Stomach (tissue), 9 donors: ENCODE data around the gene EPHB1. TPM values are rescaled to one million over a fixed set of nuclear protein-coding genes. Genes with fewer than 3 reads are reported as not detected.

Experiments
- DNase-seq, 2 donors: peaks; one replicate each; pipeline versions ENCODE4 v3.0.0 to v3.0.0-alpha.2; 2013 to 2019
- H3K27ac ChIP-seq, 5 donors: fragments of 200-600 bp in 4 of 5; sonication (generic) in 4 of 5; one replicate each; pipeline ENCODE4 v1.5.1; 2013 to 2019; ENCODE audit warnings: mild to moderate bottlenecking in 1 of 5, moderate library complexity in 1 of 5
- H3K27me3 ChIP-seq, 3 donors: fragments of 200-600 bp; sonication (generic); one replicate each; pipeline ENCODE4 v1.5.1; 2017 to 2019; ENCODE audit warnings: mixed run types in 1 of 3
- H3K36me3 ChIP-seq, 4 donors: fragments of 200-600 bp; sonication (generic); 1 replicate in 3 of 4; 2 replicates in 1 of 4; pipeline ENCODE4 v1.5.1; 2016 to 2019
- H3K4me1 ChIP-seq, 4 donors: fragments of 200-600 bp; sonication (generic); one replicate each; pipeline ENCODE4 v1.5.1; 2016 to 2019
- H3K4me3 ChIP-seq, 4 donors: fragments of 200-600 bp; sonication (generic) in 3 of 4; one replicate each; pipeline ENCODE4 v1.5.1; 2016 to 2019; ENCODE audit warnings: mild to moderate bottlenecking in 1 of 4
- H3K9me3 ChIP-seq, 4 donors: fragments of 200-600 bp; sonication (generic); one replicate each; pipeline ENCODE4 v1.5.1; 2016 to 2019
- CTCF ChIP-seq, 7 experiments: fragments of 450-650 bp in 4 of 7; fragments of 200-600 bp in 3 of 7; sonication (generic) in 3 of 7; IDR thresholded peaks; one replicate each; pipeline ENCODE4 v1.5.1; 2016 to 2019; ENCODE audit warnings: antibody characterized with exemption in 7 of 7, control low read depth in 2 of 7, mild to moderate bottlenecking in 1 of 7
- EP300 ChIP-seq: sonication (generic); formaldehyde crosslinking; IDR thresholded peaks from one replicate; pipeline ENCODE4 v1.6.1; 2017; ENCODE audit warnings: antibody characterized with exemption
- POLR2A ChIP-seq, 4 donors: fragments of 450-650 bp; IDR thresholded peaks; one replicate each; pipeline ENCODE4 v1.6.1; 2016; ENCODE audit warnings: antibody characterized with exemption in 4 of 4, control low read depth in 2 of 4, mild to moderate bottlenecking in 1 of 4, moderate library complexity in 1 of 4
- POLR2AphosphoS5 ChIP-seq, 3 donors: sonication (generic); formaldehyde crosslinking; IDR thresholded peaks; one replicate each; pipeline ENCODE4 v1.6.1; 2016; ENCODE audit warnings: antibody characterized with exemption in 3 of 3
- WGBS, 5 donors: extraction: QIAGEN DNeasy Blood & Tissue Kit in 3 of 5; methylation state at CpG; one replicate each; pipeline versions ENCODE4 v1.1.5 to v1.1.7; 2013 to 2018; 5-methylcytosine and 5-hydroxymethylcytosine counted together
- intact Hi-C: fragments of 100-400 bp; cut with DNase I; formaldehyde crosslinking; loops from one replicate; pipeline ENCODE4 v1.15.1; 2023; ENCODE audit warnings: low total_unique reads
- polyA plus RNA-seq, 3 donors: library from polyadenylated mRNA; stranded (reverse); fragments of 200-250 nt; gene quantifications; one replicate each; pipeline ENCODE4 v1.2.3, GENCODE V29; 2013
- total RNA-seq, 5 donors: library from RNA; depleted of rRNA; stranded (reverse); fragments of >200 nt; gene quantifications; one replicate each; pipeline versions ENCODE4 v1.1.0 to v1.2.3, GENCODE V29; 2014 to 2016
- donor health status: healthy with polysubstance abuse.
- donor health status: Bipolar disorder and iron deficiency.
- donor health status: healthy.

Gene EPHB1
- total and polyA plus RNA-seq, 8 donors = 0.13 to 2.3 (median 1.0) TPM; not detected in 4

- 67 to 88% (median 83%) methylated on average over 5 of the region's 5 CpGs for WGBS, 5 donors
- H3K36me3 ChIP-seq = no peaks in the 10 kb centered on the region
- no peak overlapping the region for H3K4me3 ChIP-seq
- DNase-seq = no peak
- no peaks in the 10 kb centered on the region for H3K27me3 ChIP-seq
- H3K27ac ChIP-seq = no peak overlapping the region
- intact Hi-C loops = no loop called here
- TF ChIP-seq CTCF (IDR thresholded peaks at IDR 0.05) = no peak
- TF ChIP-seq EP300 = no peak
- no peak for TF ChIP-seq POLR2A (IDR thresholded peaks at IDR 0.05)
- TF ChIP-seq POLR2AphosphoS5 (IDR thresholded peaks at IDR 0.05) = no peak
- no peaks in the 10 kb centered on the region for H3K9me3 ChIP-seq
- no peaks in the 10 kb centered on the region for H3K4me1 ChIP-seq
Observed at GRCh38 chr3:135158520-135158919, 363.5 kb downstream of the EPHB1 start.

- intact Hi-C loops = no loop called here
- Histone ChIP-seq H3K36me3 (no peaks in the 10 kb centered on the region), H3K9me3 (no peaks in the 10 kb centered on the region), H3K27me3 (no peaks in the 10 kb centered on the region), H3K27ac (no peak overlapping the region), H3K4me1 (no peaks in the 10 kb centered on the region), H3K4me3 (no peak overlapping the region)
- DNase-seq = no peak
- no peak for TF ChIP-seq POLR2AphosphoS5 (IDR thresholded peaks at IDR 0.05)
- TF ChIP-seq CTCF (IDR thresholded peaks at IDR 0.05) = no peak
- TF ChIP-seq POLR2A (IDR thresholded peaks at IDR 0.05) = no peak
- no peak for TF ChIP-seq EP300
- 13 to 50% (median 28%) methylated on average over 2 of the region's 2 CpGs for WGBS, 5 donors
Observed at GRCh38 chr3:135159681-135160247, 364.7 kb downstream of the EPHB1 start.

- DNase-seq = no peak
- intact Hi-C loops = no loop called here
- TF ChIP-seq POLR2AphosphoS5 (IDR thresholded peaks at IDR 0.05) (no peak), CTCF (IDR thresholded peaks at IDR 0.05) (no peak), POLR2A (IDR thresholded peaks at IDR 0.05) (no peak), EP300 (no peak)
- Histone ChIP-seq H3K27me3 (no peaks in the 10 kb centered on the region), H3K4me1 (no peaks in the 10 kb centered on the region), H3K9me3 (no peaks in the 10 kb centered on the region), H3K36me3 (no peaks in the 10 kb centered on the region), H3K27ac (no peak overlapping the region), H3K4me3 (no peak overlapping the region)
- 50 to 83% (median 71%) methylated on average over 1 of the region's 1 CpG for WGBS, 5 donors
Observed at GRCh38 chr3:135161425-135161824, 366.4 kb downstream of the EPHB1 start.

GRCh38 chr3:135163701-135164100 lies 368.6 kb downstream of the EPHB1 start:
- no peaks in the 10 kb centered on the region for H3K4me1 ChIP-seq
- WGBS, 5 donors = 85 to 95% (median 90%) methylated on average over 5 of the region's 5 CpGs
- no peaks in the 10 kb centered on the region for H3K27me3 ChIP-seq
- DNase-seq = no peak
- H3K27ac ChIP-seq = no peak overlapping the region
- intact Hi-C loops = no loop called here
- H3K4me3 ChIP-seq = no peak overlapping the region
- H3K36me3 ChIP-seq = no peaks in the 10 kb centered on the region
- no peak for TF ChIP-seq POLR2AphosphoS5 (IDR thresholded peaks at IDR 0.05)
- no peak for TF ChIP-seq POLR2A (IDR thresholded peaks at IDR 0.05)
- TF ChIP-seq EP300 = no peak
- no peak for TF ChIP-seq CTCF (IDR thresholded peaks at IDR 0.05)
- H3K9me3 ChIP-seq = no peaks in the 10 kb centered on the region
